Measurements from ENCODE around the gene GNG7.
"Not testable (repeated sequence)": the region's sequence is repeated elsewhere in the genome, so short reads cannot be mapped to it uniquely, and the experiment has no call there.

Gene GNG7

DNA sequence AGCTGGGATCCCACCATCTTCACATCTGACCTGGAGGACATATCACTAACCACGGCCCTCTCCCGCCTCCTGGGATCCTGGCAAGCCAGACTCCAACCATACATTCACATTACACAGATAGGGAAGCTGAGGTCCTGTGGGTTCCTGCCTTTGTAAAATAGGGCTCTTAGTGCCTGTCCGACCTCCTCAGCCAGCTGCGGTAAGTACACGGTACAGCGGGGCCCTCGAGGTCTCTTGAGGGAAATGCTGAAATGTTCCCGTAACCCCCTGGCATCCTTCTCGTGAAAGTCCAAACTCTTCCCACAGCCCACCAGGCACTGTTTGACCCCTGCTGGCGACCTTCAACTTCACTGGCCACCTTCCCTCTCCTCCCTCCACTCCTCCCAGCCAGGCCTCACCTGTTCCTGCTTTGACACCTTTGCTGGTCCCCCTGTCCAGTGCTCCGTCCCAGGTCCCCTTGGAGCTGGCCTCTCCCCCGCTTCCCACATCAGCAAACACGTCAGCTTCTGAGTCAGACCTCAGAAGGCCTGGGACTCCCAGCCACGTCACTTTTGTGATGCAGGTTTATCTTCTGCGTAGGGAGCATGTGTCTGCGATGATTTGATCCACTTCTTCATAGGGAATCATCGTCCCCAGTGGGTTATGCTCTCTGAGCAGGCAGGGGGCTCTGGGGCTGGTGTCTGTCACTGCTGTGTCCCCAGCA lies 8.8 kb upstream of the GNG7 start:
- DNase-seq = no peak

DNA sequence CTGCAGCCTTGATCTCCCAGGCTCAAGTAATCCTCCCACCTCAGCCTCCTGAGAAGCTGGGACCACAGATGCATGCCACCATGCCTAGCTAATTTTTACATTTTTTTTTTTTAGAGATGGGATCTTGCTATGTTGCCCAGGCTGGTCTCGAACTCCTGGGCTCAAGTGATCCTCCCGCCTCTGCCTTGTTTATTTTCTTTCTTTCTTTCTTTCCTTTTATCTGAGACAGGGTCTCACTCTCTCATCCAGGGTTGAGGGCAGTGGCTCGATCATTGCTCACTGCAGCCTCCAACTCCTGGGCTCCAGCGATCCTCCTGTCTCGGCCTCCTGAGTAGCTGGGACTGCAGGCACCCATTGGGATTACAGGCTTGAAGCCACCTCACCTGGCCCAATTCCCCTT lies 3.8 kb upstream of the GNG7 start:
- no peak for DNase-seq

DNA sequence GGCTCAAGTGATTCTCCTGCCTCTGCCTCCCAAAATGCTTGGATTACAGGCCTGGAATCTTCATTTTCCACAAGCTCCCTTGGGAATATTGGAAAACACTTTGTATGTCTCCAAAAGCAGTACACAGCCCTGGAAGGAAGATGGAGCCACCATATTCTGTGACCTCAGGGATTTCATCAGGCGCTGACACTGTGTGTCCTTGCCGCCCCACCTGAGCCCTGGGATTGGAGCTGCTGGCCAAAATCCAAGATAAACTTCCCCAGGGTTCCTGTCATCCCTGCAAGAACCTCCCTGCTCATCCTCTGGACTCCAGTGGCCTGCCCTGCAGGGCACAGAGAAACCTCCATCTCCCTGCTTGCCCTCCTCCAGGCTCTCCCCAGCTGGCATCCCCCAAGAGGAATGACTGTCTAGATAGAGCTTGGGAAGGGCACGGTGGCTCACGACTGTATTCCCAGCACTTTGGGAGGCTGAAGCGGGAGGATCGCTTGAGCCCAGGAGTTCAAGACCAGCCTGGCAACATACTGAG lies 1.3 kb upstream of the GNG7 start:
- no peak for DNase-seq

DNA sequence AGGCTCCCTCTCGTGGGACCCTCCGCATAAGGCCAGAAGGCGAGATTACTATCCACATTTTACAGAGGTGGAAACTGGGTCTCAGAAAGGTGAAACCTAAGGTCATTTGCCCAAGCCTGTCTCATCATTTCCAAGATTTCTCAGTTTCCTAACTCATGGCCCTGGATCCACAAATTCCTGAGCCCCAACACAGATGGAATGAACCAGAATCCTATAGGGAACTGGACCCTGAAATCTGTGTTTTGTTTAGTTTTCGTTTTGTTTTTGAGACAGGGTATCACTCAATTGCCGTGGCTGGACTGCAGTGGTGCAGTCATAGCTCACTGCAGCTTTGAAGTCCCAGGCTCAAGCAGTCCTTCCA lies 563 bp upstream of the GNG7 start:
- no peak for DNase-seq

DNA sequence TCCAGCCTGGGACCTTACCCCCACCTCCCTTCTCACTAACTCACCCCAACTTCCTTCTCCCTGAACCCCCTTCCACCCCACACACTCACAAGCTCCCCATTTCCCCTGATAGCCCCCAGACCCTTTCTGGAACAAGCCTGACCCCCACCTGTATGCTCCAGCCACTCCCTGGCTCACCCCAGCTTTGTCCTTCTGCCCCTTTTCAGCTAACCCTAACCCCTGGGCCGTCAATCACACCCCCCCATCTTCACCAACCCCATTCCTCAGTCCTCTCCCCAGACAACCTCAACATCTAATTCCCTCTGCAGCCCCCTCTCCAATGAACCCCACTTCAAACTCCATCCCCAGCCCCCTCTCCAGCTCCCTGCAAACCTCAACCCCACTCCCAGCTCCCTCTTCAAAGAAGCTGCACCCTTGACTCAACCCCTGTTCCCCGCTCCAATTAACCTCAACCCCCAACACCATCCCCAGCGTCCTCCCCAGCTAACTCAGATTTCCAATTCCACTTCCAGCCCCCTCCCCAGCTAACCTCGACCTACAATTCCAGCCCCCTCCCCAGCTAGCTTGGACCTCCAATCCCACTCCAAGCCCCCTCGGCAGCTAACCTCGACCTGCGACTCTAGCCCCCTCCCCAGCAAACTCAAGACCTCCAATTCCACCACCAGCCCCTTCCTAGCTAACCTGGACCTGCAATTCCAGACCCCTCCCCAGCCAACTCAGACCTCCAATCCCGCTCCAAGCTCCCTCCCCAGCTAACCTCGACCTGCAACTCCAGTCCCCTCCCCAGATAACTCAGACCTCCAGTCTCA lies 929 bp downstream of the GNG7 start:
- no peak for DNase-seq

DNA sequence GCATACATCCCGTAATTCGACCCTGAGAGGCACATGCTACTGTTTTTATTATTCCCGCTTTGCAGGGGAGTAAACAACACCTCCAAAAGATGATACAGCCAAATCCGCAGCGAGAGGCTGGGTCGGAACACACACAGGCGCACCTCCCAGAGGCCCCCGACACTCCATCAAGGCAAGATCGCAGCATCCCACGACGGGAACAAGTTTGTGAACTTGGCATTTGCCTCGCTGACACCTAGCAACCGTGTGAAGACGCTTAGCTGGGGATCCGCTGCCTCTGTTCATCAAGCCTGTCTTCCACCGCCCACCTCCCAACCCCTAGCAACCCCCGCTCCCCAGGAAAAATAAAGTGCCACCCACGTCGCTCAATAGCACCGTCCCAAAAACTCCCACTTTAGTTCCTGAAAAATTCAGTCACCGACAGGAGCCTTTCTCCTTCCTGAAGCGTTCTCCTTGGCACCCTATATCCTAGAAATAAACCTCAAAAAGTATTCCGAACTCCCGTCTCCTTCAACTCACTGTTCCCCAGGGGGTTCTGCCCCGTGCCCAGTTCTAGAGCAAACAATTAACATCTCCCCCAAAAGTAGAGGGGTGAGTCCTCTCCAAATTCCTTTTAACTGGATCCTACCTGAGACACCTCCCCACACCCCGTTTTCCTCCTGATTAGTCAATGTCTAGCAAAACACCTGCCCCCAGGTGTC lies 1.7 kb downstream of the GNG7 start:
- DNase-seq = no peak

DNA sequence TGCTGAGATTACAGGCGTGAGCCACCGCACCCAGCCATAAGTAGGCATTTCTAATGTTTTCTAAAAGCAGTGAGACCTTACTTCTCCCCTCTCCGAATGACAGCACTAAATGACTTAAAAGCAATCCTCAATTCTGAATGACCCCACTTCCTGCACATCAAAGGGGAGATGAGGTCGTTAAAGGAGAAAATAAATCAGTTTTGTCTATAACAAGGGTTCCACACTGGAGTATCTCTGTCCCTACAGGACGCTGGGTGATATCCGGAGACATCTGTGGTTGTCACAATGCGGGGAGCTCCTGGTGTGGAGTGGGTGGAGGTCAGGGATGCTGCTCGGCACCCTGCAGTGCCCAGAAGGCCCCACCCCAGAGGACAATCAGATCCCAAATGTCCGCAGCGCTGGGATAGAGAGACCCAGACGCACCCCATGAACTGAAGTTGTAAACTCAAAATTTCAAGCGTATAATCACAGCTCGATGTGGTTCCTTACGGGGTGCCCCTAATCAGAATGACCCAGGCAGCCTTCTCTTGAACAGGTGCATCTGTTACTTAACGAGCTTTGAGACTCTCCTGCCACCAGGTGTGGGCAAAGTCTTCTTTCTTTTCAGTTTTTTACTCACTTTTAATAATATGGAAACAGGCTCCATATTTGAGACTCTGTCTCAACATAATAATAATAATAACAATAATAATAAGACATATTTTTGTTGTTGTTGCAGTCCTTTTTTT lies 2.9 kb downstream of the GNG7 start:
- no peak for DNase-seq

- no peak for DNase-seq
These were observed 8.3 kb downstream of the GNG7 start for GRCh38 chr19:2694196-2694595.

DNA sequence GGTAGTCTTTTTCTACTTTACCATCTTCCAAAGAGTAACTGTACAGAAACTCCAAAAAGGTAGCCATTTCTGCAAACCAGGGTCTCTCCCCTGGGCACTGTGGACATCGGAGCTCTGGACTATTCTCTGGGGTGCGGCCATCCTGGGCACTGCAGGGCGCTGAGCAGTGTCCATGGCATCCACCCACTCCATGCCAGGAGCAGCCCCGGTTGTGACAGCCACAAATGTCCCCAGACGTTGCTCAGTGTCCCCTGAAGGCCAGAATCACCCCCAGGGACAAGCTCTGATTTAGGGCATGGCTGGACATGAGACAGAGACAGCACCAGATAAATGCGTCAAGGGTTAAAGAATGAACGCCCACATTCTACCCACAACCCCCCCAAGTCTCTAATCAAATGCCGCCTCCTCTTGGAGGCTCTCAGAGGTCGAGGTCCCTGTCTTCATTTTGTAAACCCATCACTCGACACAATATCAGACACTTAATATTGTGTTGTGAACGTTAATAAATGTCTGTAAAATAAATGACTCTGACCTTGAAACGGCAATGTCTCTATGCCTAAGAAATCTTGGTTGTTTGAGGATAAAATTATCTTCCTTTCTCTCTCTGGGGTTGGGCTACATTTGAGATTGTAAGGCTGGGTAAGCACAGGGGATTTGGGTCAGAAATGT lies 8.9 kb downstream of the GNG7 start:
- DNase-seq = no peak

DNA sequence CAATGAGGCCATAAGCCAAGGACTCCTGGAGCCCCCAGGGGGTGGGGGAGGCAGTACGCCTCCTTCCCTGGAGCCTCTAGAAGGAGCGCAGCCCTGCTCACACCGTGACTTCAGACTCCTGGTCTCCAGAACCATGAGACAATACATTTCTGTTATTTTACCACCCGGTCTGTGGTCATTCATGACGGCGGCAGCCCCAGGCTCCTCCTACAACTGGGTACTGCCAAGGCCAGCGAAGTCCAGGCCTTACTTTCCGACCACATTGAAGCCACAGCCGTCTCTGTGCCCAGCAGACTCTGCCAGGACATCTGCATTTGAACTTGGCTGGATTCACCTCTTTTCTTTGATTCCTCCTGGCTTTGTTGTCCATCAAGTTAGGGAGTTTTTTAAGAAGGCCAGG lies 10.5 kb downstream of the GNG7 start:
- no peak for DNase-seq

DNA sequence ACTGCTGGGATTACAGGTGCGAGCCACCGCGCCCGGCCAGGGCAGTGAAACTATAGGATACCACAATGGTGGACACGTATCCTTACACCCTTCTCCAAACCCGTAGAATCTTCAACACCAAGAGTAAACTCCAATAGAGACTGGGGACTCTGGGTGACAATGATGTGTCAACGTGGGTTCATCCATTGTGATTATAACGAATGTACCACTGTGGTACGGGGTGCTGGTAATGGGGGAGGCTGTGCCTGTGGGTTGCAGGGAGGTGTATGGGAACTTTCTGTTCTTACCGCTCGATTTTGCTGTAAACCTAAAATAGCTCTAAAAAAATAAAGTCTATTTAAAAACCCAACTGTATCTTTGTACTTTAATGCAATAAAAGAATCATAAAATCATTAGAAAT lies 11.6 kb downstream of the GNG7 start:
- DNase-seq = no peak

- no peak for DNase-seq
These were observed 16.1 kb downstream of the GNG7 start for GRCh38 chr19:2686360-2686759.

DNA sequence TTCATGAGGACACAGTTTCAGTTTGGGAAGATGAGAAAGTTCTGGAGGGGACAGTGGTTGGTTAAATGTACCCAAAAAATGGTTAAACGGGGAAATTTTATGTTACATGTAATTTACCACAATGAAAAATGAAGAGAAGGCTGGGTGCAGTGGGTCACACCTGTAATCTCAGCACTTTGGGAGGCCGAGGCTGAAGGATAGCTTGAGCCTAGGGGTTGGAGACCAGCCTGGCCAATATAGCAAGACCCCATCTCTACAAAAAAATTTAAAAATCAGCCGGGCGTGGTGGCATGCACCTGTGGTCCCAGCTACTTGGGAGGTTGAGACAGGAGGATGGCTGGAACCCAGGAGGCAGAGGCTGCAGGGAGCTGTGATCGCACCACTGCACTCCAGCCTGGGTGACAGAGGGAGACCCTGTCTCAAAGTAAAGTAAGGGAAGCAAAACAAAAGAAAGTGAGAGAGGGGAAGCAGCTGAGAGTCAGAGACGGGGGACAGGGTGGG lies 17.2 kb downstream of the GNG7 start:
- DNase-seq = no peak

- DNase-seq = no peak
These were observed 19.0 kb downstream of the GNG7 start for GRCh38 chr19:2683430-2684003.

GRCh38 chr19:2680808-2681207 lies 21.7 kb downstream of the GNG7 start:
- no peak for DNase-seq

DNA sequence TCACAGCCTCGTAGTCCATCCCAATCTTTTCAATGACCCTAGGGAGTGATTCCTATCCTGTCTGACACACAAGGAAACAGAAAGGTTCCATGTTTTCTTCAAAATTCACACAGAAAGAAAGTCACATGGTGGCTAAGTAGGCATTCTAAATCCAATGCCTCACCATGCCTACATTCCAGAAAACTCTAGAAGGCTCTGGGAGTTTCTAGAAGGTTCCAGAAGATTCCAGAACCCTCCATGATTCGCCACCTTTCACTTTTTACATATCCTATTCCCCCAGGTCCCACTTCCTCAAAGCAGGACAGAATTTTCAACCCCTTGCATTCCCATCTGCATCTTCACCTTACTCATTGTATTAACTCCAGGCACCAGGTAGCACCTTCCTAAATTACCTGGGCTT lies 23.1 kb downstream of the GNG7 start:
- no peak for DNase-seq

- DNase-seq = not testable (repeated sequence)
These were observed 23.5 kb downstream of the GNG7 start for GRCh38 chr19:2678948-2679347.

- DNase-seq = no peak
These were observed 24.3 kb downstream of the GNG7 start for GRCh38 chr19:2678044-2678671.

- no peak for DNase-seq
These were observed 25.7 kb downstream of the GNG7 start for GRCh38 chr19:2676823-2677222.

DNA sequence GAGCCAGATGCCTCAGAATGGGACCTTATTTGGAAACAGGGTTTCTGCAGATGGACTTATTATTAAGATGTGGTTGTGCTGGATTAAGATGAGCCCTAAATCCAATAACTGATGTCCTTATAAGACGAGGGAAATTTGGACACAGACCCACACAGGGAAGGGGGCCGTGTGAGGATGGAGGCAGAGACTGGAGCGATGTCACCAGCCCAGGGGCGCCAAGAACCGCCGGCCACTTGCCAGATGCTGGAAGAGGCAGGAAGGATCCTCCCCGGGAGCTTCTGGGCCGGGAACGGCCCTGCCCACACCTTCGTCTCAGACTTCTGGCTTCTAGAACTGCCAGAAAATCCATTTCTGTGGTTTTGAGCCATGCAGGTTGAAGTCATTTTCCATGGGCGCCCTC lies 26.6 kb downstream of the GNG7 start:
- DNase-seq = no peak

DNA sequence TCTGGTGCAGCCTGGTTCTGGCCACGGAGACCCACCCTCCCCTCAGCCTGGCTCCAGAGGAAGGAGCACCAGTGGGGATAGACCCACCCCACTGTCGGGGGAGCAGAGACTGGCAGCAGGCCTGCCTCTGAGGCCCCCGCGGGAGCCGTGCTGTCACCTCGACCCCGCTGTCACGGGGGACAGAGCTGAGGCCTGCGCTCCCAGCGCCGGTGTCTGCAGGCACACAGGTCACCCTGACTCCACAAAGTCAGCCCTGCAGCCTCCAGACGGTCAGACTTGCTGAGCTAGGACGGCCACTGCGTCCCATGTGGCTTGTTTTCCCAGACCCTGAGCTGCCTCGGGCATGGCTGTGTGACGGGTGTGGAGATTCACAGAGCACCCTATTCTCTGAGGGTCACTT lies 32.3 kb downstream of the GNG7 start:
- DNase-seq = no peak
